KMS-11 (cell line): ENCODE results near the gene ELOVL4.

ENCODE experiments used
- H2AFZ ChIP-seq: fragments of 200-600 bp; sonication (generic); 2 replicates; pipeline ENCODE4 v1.6.1; 2016; ENCODE audit warnings: antibody characterized with exemption, mixed run types, low read depth
- H3K27ac ChIP-seq: fragments of 200-600 bp; sonication (generic); 2 replicates; pipeline ENCODE4 v1.6.1; 2016; ENCODE audit warnings: mild to moderate bottlenecking, mixed run types
- H3K27me3 ChIP-seq: fragments of 200-600 bp; sonication (generic); 2 replicates; pipeline ENCODE4 v1.6.1; 2017; ENCODE audit warnings: mild to moderate bottlenecking, low read depth, mixed run types, moderate library complexity; ENCODE audit not compliant: insufficient read depth
- H3K36me3 ChIP-seq: fragments of 200-600 bp; sonication (generic); 2 replicates; pipeline ENCODE4 v1.6.1; 2017; ENCODE audit warnings: mild to moderate bottlenecking, mixed run types; ENCODE audit not compliant: insufficient read depth
- H3K4me1 ChIP-seq: fragments of 200-600 bp; sonication (generic); 2 replicates; pipeline ENCODE4 v1.6.1; 2016; ENCODE audit warnings: mild to moderate bottlenecking, low read depth, mixed run types; ENCODE audit not compliant: poor library complexity, severe bottlenecking
- H3K4me2 ChIP-seq: fragments of 200-600 bp; sonication (generic); 2 replicates; pipeline ENCODE4 v1.7.0; 2016; ENCODE audit warnings: mild to moderate bottlenecking, mixed run types
- H3K4me3 ChIP-seq: fragments of 200-600 bp; sonication (generic); IDR thresholded peaks from 2 replicates; pipeline ENCODE4 v1.6.1; 2017; ENCODE audit warnings: low read depth, low read length, mixed read lengths; ENCODE audit not compliant: insufficient read depth
- H3K79me2 ChIP-seq: fragments of 200-600 bp; sonication (generic); 2 replicates; pipeline ENCODE4 v1.6.1; 2016; ENCODE audit warnings: low read depth, mixed run types; ENCODE audit not compliant: insufficient read depth
- H3K9ac ChIP-seq: fragments of 200-600 bp; sonication (generic); 2 replicates; pipeline ENCODE4 v1.6.1; 2016; ENCODE audit warnings: mild to moderate bottlenecking, mixed run types
- H4K20me1 ChIP-seq: fragments of 200-600 bp; sonication (generic); 2 replicates; pipeline ENCODE4 v1.6.1; 2016; ENCODE audit warnings: mild to moderate bottlenecking, mixed run types; ENCODE audit not compliant: insufficient read depth
- TF ChIP-seq, protein P1 (sequence below): fragments of 200-600 bp; sonication (generic); conservative IDR thresholded peaks from 2 replicates; pipeline ENCODE4 v1.6.1; 2017; ENCODE audit warnings: low read depth, mild to moderate bottlenecking, antibody characterized with exemption, low read length, moderate library complexity, mixed read lengths

The ELOVL4 gene

DNA sequence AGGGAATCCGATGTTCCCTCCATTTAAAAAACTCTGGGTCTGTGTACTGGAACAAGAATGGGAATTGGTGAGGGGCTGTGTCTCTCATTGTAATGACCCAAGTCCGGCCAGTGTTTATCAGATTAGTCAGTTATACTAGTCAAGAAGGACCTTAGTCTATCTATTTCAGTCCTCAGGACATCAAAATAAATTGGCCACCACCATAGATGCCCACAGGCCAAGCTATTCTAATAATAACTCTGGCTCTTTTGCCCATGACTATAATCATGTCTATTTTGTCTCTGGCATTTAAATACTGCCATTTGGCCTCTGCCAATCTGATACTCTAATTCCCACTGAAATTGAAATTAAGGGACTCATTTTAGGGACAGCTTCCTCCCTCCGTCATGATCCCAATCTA is 37.8 kb downstream of the ELOVL4 start:
- H2AFZ ChIP-seq = no peak overlapping the region
- H3K4me1 ChIP-seq = no peaks in the 10 kb centered on the region
- no peak overlapping the region for H3K9ac ChIP-seq
- no peaks in the 10 kb centered on the region for H3K79me2 ChIP-seq
- no peaks in the 10 kb centered on the region for H3K27me3 ChIP-seq
- H4K20me1 ChIP-seq = no peaks in the 10 kb centered on the region
- no peak overlapping the region for H3K27ac ChIP-seq
- H3K36me3 ChIP-seq = no peaks in the 10 kb centered on the region
- no peak overlapping the region for H3K4me2 ChIP-seq
- TF ChIP-seq, protein P1, sequence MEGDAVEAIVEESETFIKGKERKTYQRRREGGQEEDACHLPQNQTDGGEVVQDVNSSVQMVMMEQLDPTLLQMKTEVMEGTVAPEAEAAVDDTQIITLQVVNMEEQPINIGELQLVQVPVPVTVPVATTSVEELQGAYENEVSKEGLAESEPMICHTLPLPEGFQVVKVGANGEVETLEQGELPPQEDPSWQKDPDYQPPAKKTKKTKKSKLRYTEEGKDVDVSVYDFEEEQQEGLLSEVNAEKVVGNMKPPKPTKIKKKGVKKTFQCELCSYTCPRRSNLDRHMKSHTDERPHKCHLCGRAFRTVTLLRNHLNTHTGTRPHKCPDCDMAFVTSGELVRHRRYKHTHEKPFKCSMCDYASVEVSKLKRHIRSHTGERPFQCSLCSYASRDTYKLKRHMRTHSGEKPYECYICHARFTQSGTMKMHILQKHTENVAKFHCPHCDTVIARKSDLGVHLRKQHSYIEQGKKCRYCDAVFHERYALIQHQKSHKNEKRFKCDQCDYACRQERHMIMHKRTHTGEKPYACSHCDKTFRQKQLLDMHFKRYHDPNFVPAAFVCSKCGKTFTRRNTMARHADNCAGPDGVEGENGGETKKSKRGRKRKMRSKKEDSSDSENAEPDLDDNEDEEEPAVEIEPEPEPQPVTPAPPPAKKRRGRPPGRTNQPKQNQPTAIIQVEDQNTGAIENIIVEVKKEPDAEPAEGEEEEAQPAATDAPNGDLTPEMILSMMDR = no peak
- no peak overlapping the region for H3K4me3 ChIP-seq

DNA sequence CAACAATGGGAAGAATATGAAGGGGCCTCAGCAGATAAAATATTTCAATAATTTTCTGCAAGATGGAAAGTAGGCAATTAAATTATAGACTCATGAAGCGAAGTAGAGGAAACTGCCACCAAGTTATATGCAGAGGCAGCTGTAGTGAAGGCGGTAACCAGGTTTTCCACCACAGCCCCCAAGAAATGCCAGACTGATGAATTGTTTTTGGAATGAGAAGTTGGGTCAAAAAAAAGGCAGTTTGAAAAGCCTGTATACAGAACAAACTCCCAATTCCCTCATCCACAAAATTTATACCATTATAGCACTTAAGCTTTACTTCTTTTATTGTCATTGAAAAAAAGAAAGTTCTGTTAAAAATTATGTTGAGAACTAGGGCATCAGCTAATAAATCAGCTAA is 45.3 kb downstream of the ELOVL4 start:
- Histone ChIP-seq H3K36me3 (no peaks in the 10 kb centered on the region), H3K9ac (no peak overlapping the region), H2AFZ (no peak overlapping the region), H3K27me3 (no peaks in the 10 kb centered on the region), H3K4me2 (no peak overlapping the region), H3K27ac (no peak overlapping the region), H3K79me2 (no peaks in the 10 kb centered on the region), H4K20me1 (no peaks in the 10 kb centered on the region), H3K4me1 (no peaks in the 10 kb centered on the region), H3K4me3 (no peak overlapping the region)
- TF ChIP-seq, protein P1 = no peak

DNA sequence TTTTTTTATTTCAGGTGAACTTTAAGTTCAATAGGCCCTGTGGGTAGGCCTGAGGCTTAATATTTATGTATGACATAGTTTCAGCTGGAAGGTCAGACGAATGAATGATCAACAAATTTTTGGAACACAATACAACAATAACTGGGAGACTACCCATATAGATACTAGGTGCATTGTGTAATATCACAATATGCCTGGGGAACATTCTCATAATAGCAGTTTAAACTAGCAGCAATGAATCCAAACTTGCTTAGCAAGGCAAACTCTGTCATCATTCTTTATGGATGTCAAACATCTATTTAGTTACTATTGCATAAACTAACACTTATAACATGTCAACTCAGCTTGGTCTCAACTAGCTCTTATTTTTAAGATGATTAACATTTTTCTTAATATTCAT is 49.3 kb downstream of the ELOVL4 start:
- Histone ChIP-seq H2AFZ (no peak overlapping the region), H3K36me3 (no peaks in the 10 kb centered on the region)

DNA sequence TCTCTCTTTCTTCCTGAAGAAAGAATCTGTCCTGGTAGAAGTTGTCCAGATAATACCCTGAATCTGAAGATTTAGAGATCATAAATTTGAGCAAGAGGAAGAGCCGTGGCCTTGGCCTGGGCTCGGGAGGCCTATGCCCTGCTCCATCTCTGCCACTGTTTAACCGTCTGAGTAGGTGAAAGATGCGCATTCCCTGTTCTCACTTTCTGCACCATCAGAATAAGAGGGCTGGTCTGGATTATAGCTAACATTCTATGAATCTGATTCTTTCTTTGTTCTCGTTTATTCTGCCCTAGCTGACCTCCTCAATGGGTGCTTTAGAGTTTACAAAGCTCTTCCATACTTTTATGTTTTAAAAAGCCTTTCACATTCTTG is 51.3 kb downstream of the ELOVL4 start:
- no peak overlapping the region for H3K27ac ChIP-seq
- H4K20me1 ChIP-seq = no peaks in the 10 kb centered on the region
- no peak overlapping the region for H3K4me2 ChIP-seq
- H3K27me3 ChIP-seq = no peaks in the 10 kb centered on the region
- no peaks in the 10 kb centered on the region for H3K4me1 ChIP-seq
- no peak overlapping the region for H3K4me3 ChIP-seq
- H2AFZ ChIP-seq = no peak overlapping the region
- no peak overlapping the region for H3K9ac ChIP-seq
- no peaks in the 10 kb centered on the region for H3K79me2 ChIP-seq
- TF ChIP-seq, protein P1 = no peak
- no peaks in the 10 kb centered on the region for H3K36me3 ChIP-seq

More for the DNA sequence above, 49.3 kb downstream of the ELOVL4 start:
- H3K27ac ChIP-seq = no peak overlapping the region
- no peak overlapping the region for H3K9ac ChIP-seq
- H3K4me1 ChIP-seq = no peaks in the 10 kb centered on the region
- TF ChIP-seq, protein P1 = no peak
- H3K4me2 ChIP-seq = no peak overlapping the region
- no peaks in the 10 kb centered on the region for H3K79me2 ChIP-seq
- H4K20me1 ChIP-seq = no peaks in the 10 kb centered on the region
- H3K4me3 ChIP-seq = no peak overlapping the region
- H3K27me3 ChIP-seq = no peaks in the 10 kb centered on the region
